GM21515 (cell line): Measurements from ENCODE around the gene ABCD2.
"Not testable (repeated sequence)": the region's sequence is repeated elsewhere in the genome, so short reads cannot be mapped to it uniquely, and the experiment has no call there.

Experiments used
- ATAC-seq: cut with Tn5 transposase; IDR thresholded peaks from one replicate; pipeline ENCODE4 v1.9.1; 2021; ENCODE audit not compliant: unreplicated experiment

ABCD2 gene

DNA sequence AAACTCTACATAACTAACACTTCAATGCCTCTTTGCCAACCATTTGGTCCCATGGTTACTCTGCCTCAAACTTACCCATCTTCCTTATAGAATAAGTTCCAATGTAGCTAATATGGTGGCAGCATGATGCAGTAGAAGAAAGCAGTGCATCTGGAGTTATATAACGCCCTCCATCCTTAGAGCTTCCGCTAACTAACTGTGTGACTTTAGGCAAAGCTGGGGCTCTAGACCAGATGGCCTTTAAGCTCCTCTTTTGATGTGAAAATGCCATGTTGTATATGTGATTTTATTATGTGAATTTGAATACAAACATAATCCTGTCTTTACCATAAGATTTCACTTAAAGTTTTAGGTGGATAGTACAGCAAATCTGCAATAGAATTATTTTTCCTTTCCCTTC, 6.1 kb downstream of the ABCD2 start:
- ATAC-seq: no peak

DNA sequence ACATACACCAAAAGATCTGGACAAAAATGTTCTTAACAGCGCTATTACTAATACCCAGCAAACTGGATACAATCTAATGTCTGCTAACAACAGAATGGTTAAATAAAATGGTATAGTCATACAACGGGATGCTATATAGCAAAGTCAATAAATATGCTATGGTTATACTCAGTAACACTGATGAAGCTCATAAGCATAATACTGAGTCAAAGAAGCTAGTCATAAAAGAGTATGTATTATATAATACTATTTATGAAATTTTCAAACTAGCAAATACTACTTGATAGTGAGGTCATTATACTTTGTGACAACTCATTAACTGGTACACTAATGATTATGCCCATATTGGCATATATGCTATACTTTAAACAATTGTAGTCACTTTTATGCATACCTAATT, 7.4 kb downstream of the ABCD2 start:
- ATAC-seq: no peak

DNA sequence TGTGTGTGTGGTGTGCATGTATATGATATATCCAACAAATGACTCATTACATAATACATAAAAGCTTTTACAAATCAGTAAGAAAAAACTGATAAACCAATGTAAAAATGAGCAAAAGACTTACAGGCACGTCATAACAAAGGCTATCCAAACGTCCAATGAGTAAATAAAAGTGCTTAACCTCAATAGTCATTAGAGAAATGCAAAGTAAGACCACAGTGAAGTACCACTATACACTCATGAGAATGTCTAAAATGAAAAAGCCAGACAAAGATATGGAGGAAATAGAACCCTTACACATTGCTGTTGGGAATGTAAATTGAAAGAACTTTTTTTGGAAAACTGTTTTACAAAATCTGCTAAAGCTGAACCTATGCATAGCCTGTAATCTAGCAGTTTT, 7.8 kb downstream of the ABCD2 start:
- ATAC-seq: no peak

DNA sequence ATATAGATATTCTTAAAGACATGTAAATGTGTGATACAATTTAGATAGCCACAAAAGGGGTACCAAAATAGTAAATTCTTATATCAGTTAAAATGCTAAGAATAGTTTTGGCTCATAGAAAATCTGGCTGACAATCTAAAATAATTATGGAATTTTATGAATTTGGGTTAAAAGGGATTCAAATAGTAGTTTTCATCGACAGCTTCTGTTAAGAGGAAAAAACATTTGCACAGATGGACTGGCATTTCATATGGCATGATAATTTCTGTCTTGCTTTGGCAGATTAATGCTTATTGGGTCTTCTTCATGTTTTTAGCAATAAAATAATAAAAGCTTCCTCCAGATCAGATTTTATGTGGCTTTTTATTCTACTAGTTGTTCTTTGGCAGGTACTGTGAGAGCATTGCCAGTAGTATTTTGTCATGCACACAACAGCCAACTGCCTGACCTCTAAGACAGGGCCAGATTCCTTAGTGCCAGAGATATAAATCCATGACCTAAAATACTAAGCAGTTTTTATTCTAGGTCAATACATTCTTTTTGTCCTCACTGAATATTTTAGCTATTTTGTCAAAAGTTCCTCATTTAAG, 9.1 kb downstream of the ABCD2 start:
- no peak for ATAC-seq

DNA sequence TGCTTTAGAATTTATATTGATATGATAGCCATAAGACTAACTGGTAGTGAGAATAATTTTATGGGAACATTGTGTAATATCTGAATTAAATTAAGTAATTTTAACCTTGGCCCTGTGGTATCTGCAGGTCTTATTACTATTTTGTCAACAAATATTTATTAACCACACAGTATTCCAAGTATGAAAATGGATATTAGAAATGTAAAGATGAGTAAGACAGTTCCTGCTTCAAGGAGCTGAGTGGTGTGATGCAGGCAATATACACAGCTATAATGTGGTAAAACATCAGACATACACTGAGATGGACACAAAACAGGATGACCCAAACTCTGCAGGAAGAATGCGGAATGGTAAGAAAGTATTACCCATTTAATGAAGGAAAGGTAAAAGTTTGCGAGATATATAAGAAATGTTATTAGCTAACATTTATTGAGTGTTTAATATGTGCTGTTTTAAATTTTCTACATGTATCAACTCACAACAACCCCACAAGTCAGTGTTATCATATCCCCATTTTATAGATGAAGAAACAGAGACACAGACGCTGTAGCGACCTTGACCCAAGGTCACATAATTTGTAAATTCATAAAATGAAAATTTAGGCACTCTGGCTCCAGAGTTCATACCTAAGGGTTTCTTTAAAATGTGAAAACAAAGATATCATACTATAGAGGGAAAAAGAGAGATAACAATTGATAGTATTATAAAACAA, 12.7 kb downstream of the ABCD2 start:
- no peak for ATAC-seq

DNA sequence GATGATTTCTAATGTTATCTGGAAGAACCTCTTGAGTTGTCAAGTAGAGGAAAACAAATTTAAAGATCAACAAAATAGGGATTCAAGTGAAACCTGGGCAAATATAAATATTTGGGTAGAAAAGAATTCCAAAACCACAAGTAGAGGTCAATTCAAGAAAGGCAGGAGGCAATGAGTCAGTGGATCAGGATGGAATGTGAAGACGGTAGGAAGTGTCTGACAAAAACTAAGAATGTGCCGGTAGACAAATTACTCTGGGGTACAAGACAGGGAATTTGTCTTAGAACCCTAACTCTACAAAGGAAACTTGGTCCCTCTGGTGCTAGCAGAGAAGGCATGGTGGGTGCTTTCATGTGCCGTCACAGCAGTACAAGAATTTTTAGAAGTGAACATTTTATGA, 13.6 kb downstream of the ABCD2 start:
- ATAC-seq: no peak

DNA sequence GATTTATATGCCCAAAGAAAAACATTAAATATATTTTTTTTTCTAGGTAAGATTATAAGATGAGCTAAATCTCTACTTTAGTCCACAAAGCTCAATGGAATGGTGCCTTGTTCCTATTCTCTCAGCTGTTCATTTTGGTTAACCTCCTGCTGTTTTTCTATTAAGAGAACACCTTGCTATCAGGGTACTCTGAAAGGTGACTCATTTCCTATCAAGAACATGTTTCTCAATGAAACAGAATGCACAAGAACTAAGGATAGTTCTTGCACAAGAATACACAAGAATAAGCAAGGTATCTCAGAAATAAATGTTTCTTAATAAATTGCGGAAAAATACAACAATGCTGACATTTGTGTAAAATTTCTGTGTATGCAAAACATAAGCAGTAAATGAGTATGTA, 14.1 kb downstream of the ABCD2 start:
- ATAC-seq: no peak

DNA sequence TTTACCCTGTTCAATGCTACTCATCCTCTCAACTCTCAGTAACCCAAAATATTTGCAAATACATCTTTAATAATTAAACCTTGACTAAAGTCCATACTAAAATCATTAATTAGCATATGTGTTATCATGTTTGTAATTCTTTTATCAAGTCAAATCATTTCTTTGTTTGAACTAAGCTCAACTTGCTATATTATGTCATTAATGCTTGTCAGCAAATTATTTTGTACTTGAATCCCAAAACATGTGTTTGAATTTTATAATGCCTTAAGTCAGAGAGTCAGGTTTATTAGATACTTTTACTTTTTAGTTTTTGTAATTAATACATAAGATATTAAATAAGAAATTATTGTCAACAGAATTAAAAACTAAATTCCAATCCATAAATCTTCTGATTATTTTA, 16.5 kb downstream of the ABCD2 start:
- no peak for ATAC-seq

DNA sequence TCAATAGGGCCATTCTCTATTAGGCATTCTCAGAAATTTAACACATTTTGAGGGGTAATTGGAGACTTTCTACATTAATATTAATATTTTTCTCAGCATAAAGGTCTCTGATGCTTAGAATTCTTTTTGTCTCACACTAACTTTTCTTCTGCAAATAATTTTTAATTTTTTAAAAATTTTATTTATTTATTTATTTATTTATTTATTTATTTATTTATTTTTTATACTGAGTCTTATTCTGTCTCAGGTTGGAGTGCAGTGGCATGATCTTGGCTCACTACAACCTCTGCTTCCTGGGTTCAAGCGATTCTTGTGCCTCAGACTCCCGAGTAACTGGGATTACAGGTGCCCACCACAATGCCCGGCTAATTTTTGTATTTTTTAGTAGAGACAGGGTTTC, 17.7 kb downstream of the ABCD2 start:
- not testable (repeated sequence) for ATAC-seq

DNA sequence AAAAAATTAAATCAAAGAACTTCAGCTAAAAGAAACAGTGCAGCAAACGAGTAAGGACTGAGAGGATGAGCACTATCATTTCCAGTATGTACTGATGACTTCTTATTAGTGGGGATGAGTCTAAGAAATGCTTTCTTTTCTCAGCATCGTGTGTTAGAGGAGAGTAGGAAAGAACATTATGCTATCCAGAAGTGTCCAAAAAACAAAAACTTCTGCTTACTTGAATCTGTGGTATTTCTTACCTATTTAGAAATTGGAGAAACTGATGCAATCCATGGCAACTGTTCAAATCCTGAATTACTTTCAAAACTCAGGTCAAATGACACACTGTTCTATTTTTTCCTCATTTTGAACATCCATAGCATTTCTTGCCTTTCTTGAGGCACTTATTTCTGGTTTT, 23.7 kb downstream of the ABCD2 start:
- no peak for ATAC-seq

DNA sequence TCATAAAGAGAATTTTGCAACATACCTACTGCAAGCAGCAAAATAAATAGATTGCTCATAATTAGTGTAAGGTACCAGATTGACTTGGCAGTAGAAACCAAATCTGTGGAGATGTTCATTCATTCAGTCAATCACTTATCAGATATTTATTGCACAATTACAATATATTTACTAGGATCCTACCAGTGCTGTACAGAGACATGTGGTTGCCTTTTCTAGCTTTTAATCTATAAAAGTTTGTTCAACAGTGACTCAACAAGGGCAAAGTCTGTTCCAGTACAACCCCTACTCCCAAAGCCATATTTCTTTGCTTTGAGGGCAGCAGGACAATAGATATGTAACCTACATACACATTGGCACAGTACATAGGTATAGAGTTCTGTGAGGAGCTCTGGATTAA, 27.3 kb downstream of the ABCD2 start:
- ATAC-seq: no peak

DNA sequence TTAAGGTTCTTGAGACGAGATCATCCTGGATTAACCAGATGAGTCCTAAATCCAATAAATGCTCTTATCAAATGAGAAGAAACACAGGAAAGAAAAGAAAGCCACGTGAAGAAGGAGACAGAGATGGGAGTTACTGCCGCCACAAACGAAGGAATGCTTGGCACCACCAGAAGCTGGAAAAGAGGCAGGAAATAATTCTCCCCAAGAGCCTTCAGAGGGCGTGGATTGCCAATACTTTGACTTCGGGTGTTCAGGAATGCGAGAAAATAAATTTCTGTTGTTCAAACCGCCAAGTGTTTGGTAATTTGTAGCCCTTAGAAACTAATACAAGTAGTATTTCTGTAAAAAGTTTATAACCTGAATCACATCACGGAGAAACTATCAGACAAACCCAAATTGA, 31.3 kb downstream of the ABCD2 start:
- ATAC-seq: no peak

DNA sequence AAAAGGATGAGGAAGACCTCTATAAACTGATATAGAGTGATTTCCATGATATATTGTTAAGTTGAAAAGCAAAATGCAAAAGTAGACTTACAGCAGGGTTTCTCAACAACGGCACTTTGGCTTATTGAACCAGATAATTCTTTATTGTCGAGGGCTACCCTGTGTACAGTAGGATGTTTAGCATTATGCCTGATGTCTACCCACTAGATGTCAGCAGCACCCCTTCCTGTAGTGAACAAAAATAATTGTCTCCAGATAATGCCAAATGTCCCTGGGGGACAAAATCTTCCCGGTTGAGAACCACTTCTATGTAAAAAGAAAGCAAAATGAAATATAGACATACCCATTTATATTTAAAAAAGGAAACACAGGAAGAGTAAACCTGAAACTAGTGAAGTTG, 32.4 kb downstream of the ABCD2 start:
- ATAC-seq: peak; percentile 70

DNA sequence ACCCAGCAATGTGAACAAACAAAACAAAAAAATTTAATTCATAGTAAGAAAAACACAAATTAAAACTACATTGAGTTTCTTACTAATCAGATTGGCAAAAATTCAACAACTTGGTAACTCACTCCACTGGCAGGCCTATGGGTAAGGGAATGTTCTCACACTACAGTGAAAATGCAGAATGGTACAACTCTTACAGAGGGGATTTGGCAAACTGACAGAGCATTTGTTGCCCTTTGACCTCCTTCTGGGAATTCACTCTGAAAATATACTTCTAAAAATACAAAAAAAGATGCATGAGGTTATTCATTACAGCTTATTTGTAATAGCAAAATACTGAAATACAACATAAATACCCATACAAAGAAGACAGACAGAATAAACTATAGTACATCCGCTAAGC, 32.8 kb downstream of the ABCD2 start:
- no peak for ATAC-seq

DNA sequence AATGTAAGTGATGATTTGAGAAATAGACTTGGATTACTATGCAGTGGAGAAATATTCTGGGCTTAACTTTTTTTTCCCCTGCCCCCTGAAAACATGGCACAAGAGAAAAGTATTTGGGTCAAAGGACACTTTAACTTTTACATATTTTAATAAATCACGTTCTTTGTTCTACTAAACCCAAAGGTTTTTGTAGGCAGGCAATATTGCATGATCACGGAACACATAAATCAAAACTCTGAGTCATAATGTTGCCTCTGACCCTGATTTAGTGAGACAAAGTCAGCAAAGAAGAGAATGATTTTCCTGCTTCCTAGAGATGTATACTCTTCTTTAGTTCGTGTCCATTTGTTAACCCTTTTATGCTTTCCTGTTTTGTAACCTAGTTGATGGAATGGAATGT, 38.0 kb downstream of the ABCD2 start:
- ATAC-seq: no peak

DNA sequence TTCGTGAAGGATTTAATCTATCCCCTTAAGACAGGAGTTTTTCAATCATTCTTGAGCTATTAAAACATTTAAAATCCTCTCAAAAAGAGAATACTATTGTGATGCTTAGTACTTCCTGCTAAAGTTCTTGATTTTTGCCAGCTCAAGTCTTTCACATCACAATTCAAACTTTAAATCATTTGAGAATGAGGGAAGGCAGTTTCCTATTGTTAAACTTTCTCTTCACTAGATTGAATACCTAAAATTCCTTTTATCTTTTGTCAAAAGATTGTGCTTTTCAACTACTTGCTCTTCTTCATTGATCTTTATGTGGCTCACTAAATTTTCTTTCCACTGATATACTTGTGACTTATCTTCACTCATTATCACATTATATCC, 44.1 kb downstream of the ABCD2 start:
- ATAC-seq: no peak

DNA sequence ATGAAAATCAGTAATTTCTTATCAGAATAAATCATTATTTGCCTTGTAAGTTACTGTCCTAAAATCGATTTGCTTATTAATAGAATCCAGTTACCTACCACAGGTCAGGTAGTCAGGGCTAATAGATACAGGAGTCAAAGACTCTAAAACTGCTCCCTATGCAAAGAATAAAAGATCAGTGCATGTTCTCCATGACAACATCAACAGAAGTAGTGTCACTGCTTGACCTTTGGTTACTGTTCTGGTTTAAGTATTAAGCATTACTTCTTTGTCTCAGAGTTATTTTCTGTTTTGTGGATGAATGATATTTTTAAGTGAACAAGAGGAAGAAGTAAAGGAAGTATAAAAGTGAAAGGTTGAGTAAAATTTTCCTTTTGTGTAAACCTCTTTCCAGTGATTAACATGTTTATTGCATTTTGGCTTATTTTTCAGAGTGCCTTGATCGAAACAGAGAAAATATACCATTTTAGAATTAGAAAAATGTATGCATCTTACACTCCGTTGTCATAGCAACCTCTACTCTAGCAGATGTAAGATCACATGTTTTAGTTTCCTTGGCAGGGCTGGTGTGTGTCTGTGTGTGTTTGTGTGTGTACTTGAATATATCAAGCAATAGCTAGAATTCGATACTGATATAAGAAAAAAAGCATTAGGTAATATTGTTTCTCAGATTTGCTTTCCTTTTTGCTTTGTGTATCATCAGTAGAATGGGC, 44.7 kb downstream of the ABCD2 start:
- ATAC-seq: no peak

DNA sequence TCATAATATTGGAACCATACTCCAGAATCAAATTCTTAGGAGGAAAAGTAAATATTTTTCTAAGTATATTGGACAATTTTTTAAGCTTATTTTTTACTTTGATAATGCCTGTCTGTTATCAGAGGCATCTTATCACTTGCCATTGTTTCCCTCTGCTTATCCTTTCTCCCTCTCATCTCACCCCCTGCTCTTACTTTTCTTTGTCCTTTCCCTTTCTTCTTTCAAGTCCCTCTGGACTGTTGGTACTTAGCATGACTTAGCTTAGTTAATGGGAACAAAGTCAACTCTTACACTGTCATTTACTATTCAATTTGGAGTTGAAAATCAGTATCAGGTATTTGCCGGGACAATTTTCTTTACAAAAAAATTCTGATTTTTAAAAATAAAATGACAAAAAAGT, 45.2 kb downstream of the ABCD2 start:
- no peak for ATAC-seq

DNA sequence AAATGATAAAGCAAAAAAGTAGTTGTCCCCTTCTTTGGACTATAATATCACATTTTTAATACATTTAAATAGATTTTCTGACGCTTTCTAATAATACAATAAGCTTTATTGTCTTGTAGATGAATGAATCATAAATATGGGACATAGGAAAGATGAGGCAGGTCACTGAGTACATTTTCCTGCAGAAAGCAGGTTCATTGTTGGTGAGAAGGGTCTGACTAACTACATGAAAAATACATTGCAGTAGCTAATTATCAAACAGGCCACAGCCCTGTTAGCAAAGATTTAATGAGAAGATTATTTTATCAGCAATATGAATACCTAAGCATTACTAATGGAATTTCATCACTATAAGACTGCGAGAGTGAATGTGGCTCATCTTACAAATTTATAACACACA, 45.6 kb downstream of the ABCD2 start:
- ATAC-seq: no peak

DNA sequence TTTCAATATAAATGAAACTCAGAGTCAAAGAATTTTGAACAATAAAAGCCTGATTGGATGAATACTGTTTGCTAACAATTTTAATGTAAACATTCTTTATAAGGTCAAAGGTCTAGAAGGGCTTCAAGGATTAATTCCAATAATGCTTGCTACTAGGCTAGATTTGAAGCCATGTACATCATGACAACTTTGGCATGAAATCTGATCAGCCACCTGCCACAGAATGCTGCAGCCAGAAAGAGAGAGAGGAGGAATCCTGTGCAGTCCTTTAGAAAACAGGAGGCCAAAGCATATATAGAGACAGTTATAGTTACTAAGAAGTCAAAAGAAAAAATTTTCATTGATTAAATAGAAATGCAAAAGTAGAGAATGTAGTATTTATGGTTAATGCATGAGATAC, 47.1 kb downstream of the ABCD2 start:
- ATAC-seq: no peak

DNA sequence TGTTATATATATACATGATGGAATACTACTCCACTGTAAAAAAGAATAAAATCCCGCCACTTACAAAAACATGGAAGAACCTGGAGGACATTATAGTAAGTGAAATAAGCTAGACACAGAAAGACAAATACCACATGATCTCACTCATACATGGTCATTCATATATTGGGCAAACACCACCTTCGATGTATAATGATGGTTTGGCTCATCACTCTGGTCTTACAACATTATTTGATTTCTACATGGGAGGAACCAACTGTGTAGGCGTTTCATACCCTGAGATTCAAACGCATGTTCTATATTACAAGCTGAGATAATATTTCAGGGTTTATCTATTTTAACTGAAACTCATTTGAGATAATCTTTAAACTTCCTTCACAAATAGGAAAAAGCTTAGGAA, 48.3 kb downstream of the ABCD2 start:
- ATAC-seq: no peak

DNA sequence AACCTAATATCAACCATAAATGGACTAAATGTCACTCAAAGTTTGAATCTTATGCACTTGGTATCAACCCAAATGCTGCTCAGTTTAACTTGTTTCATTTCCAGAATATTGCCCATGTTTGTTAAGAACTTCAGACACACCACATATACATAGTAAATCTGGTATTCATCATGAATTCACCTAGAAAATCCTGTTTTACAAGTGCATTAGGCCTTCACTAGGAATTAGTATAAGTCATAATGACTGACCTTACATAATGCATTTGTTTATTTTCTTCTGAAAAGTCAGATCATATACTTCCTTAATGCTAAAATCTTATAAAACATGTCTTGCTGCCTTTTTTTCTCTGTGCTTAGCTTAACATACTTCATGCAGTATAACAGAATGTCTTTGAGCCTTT, 66.1 kb downstream of the ABCD2 start:
- no peak for ATAC-seq

DNA sequence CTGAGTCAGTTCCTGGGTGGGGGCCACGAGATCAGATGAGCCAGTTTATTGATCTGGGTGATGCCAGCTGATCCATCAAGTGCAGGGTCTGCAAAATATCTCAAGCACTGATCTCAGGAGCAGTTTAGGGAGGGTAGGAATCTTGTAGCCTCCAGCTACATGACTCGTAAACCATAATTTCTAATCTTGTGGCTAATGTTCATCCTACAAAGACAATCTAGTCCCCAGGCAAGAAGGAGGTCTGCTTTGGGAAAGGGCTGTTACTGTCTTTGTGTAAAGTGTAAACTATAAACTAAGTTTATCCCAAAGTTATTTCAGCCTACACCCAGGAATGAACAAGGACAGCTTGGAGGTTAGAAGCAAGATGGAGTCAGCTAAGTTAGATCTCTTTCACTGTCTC, 75.4 kb downstream of the ABCD2 start:
- ATAC-seq: not testable (repeated sequence)
